SK-N-SH treated with all-trans-retinoic acid at 6 μM for 48 hours (cell line): Measurements from ENCODE around the gene DYNC2H1.

ENCODE experiments used
- ATAC-seq: fragments of 200-7000 bp; cut with Tn5 transposase; 3 replicates; pipeline ENCODE4 v1.9.1; 2020; ENCODE audit warnings: mild to moderate bottlenecking, moderate library complexity
- ARNTL ChIP-seq: fragments of 450-650 bp; formaldehyde crosslinking; IDR thresholded peaks from 2 replicates; pipeline ENCODE4 v1.5.0; 2020; ENCODE audit warnings: low read depth, mild to moderate bottlenecking, moderate library complexity, borderline replicate concordance
- CREB5 ChIP-seq: fragments of 250-450 bp; sonication (Bioruptor Pico); IDR thresholded peaks from 2 replicates; pipeline ENCODE4 v1.5.1; 2020; ENCODE audit warnings: low read depth, mild to moderate bottlenecking, moderate library complexity
- CSDC2 ChIP-seq: fragments of 250-450 bp; sonication (Bioruptor Pico); IDR thresholded peaks from 2 replicates; pipeline ENCODE4 v1.5.0; 2020; ENCODE audit warnings: mild to moderate bottlenecking, moderate library complexity
- CSRNP3 ChIP-seq: fragments of 250-450 bp; sonication (Bioruptor Pico); IDR thresholded peaks from 2 replicates; pipeline ENCODE4 v1.5.1; 2021; ENCODE audit warnings: mild to moderate bottlenecking, moderate library complexity
- ESRRG ChIP-seq: fragments of 250-450 bp; sonication (Bioruptor Pico); IDR thresholded peaks from 2 replicates; pipeline ENCODE4 v1.6.1; 2021; ENCODE audit warnings: mild to moderate bottlenecking
- GLIS3 ChIP-seq: fragments of 250-450 bp; sonication (Bioruptor Pico); IDR thresholded peaks from 2 replicates; pipeline ENCODE4 v1.5.0; 2020; ENCODE audit warnings: mild to moderate bottlenecking, moderate library complexity
- ISL1 ChIP-seq: fragments of 250-450 bp; sonication (Bioruptor Pico); IDR thresholded peaks from 2 replicates; pipeline ENCODE4 v2.1.2; 2022; ENCODE audit warnings: mild to moderate bottlenecking, moderate library complexity
- OSR1 ChIP-seq: fragments of 250-450 bp; sonication (Bioruptor Pico); IDR thresholded peaks from 2 replicates; pipeline ENCODE4 v1.8.0; 2022; ENCODE audit warnings: moderate library complexity, mild to moderate bottlenecking, inconsistent platforms
- POU6F1 ChIP-seq: fragments of 250-450 bp; sonication (Bioruptor Pico); IDR thresholded peaks from 2 replicates; pipeline ENCODE4 v1.8.0; 2021; ENCODE audit warnings: low read depth, mild to moderate bottlenecking, moderate library complexity, borderline replicate concordance
- PPARA ChIP-seq: fragments of 250-450 bp; sonication (Bioruptor Pico); IDR thresholded peaks from 2 replicates; pipeline ENCODE4 v1.5.0; 2020; ENCODE audit warnings: mild to moderate bottlenecking, borderline replicate concordance
- RARB ChIP-seq: fragments of 250-450 bp; sonication (Bioruptor Pico); IDR thresholded peaks from 2 replicates; pipeline ENCODE4 v1.8.0; 2021; ENCODE audit warnings: mild to moderate bottlenecking, moderate library complexity
- SNAI2 ChIP-seq: fragments of 250-450 bp; sonication (Bioruptor Pico); IDR thresholded peaks from 2 replicates; pipeline ENCODE4 v1.5.0; 2020; ENCODE audit warnings: mild to moderate bottlenecking, moderate library complexity
- TCF4 ChIP-seq: fragments of 250-450 bp; sonication (Bioruptor Pico); IDR thresholded peaks from 2 replicates; pipeline ENCODE4 v1.8.0; 2021; ENCODE audit warnings: mild to moderate bottlenecking, moderate library complexity, borderline replicate concordance
- TOX ChIP-seq: fragments of 250-450 bp; sonication (Bioruptor Pico); IDR thresholded peaks from 2 replicates; pipeline ENCODE4 v1.8.0; 2021; ENCODE audit warnings: mild to moderate bottlenecking, moderate library complexity, borderline replicate concordance
- TSHZ2 ChIP-seq: fragments of 250-450 bp; sonication (Bioruptor Pico); IDR thresholded peaks from 2 replicates; pipeline ENCODE4 v1.5.0; 2020; ENCODE audit warnings: mild to moderate bottlenecking, moderate library complexity
- ZC3H10 ChIP-seq: fragments of 250-450 bp; sonication (Bioruptor Pico); IDR thresholded peaks from 2 replicates; pipeline ENCODE4 v1.5.1; 2021; ENCODE audit warnings: mild to moderate bottlenecking, moderate library complexity
- ZFP3 ChIP-seq: fragments of 250-450 bp; sonication (Bioruptor Pico); IDR thresholded peaks from 2 replicates; pipeline ENCODE4 v1.5.0; 2020; ENCODE audit warnings: mild to moderate bottlenecking, moderate library complexity
- ZFP30 ChIP-seq: fragments of 450-650 bp; formaldehyde crosslinking; IDR thresholded peaks from 2 replicates; pipeline ENCODE4 v1.5.0; 2022; ENCODE audit warnings: mild to moderate bottlenecking, moderate library complexity
- ZNF565 ChIP-seq: fragments of 450-650 bp; formaldehyde crosslinking; conservative IDR thresholded peaks from 2 replicates; pipeline ENCODE4 v1.5.0; 2020; ENCODE audit warnings: low read depth, mild to moderate bottlenecking, moderate library complexity
- ZNF70 ChIP-seq: fragments of 450-650 bp; formaldehyde crosslinking; IDR thresholded peaks from 2 replicates; pipeline ENCODE4 v1.5.0; 2020; ENCODE audit warnings: mild to moderate bottlenecking, moderate library complexity
- ZNF8 ChIP-seq: fragments of 450-650 bp; formaldehyde crosslinking; IDR thresholded peaks from 2 replicates; pipeline ENCODE4 v1.5.0; 2020; ENCODE audit warnings: mild to moderate bottlenecking, moderate library complexity

The DYNC2H1 gene

GRCh38 chr11:103364687-103365086 is 255.5 kb downstream of the DYNC2H1 start:
- ATAC-seq = peak; percentile 71
- TF ChIP-seq ISL1 (CRISPR knock-in tag) (no peak), ZFP3 (CRISPR knock-in tag) (no peak), ZFP30 (CRISPR knock-in tag) (no peak), CSRNP3 (CRISPR knock-in tag) (no peak), OSR1 (CRISPR knock-in tag) (no peak), ARNTL (no peak), CSDC2 (CRISPR knock-in tag) (no peak), ZNF565 (CRISPR knock-in tag) (no peak), TSHZ2 (CRISPR knock-in tag) (no peak), POU6F1 (no peak), PPARA (CRISPR knock-in tag) (no peak), ZNF70 (CRISPR knock-in tag) (no peak), ESRRG (CRISPR knock-in tag) (no peak), TCF4 (no peak), SNAI2 (CRISPR knock-in tag) (no peak), TOX (CRISPR knock-in tag) (no peak), RARB (CRISPR knock-in tag) (no peak), ZC3H10 (CRISPR knock-in tag) (no peak), CREB5 (no peak), ZNF8 (no peak)

- ATAC-seq = peak; percentile 68
- no peak for TF ChIP-seq ZC3H10 (CRISPR knock-in tag)
- no peak for TF ChIP-seq TSHZ2 (CRISPR knock-in tag)
- no peak for TF ChIP-seq ARNTL
- TF ChIP-seq GLIS3 = no peak
- TF ChIP-seq CREB5 = no peak
- no peak for TF ChIP-seq ZFP3 (CRISPR knock-in tag)
- TF ChIP-seq OSR1 (CRISPR knock-in tag) = no peak
- no peak for TF ChIP-seq TCF4
- TF ChIP-seq ZFP30 (CRISPR knock-in tag) = no peak
- TF ChIP-seq ZNF70 (CRISPR knock-in tag) = no peak
- no peak for TF ChIP-seq CSRNP3 (CRISPR knock-in tag)
- no peak for TF ChIP-seq ISL1 (CRISPR knock-in tag)
Measured at GRCh38 chr11:103367650-103368049, 258.4 kb downstream of the DYNC2H1 start.
